SJCRH30 (cell line): Measurements from ENCODE around the gene TEX13C. TPM values are rescaled to one million over a fixed set of nuclear protein-coding genes. Genes with fewer than 3 reads are reported as not detected.

Source experiments
- DNase-seq, 2 experiments: peaks; one replicate each; pipeline ENCODE4 v3.0.0-alpha.2; 2015 to 2020
- H3K27ac ChIP-seq: fragments of 250-450 bp; sonication (Bioruptor Pico); 2 replicates; pipeline ENCODE4 v1.5.1; 2020; ENCODE audit warnings: mild to moderate bottlenecking, moderate library complexity
- H3K27me3 ChIP-seq: fragments of 250-450 bp; sonication (Bioruptor Pico); 2 replicates; pipeline ENCODE4 v1.5.1; 2020; ENCODE audit warnings: mild to moderate bottlenecking, moderate library complexity
- H3K36me3 ChIP-seq: fragments of 250-450 bp; sonication (Bioruptor Pico); 2 replicates; pipeline ENCODE4 v1.5.1; 2020; ENCODE audit warnings: mild to moderate bottlenecking, moderate library complexity
- H3K4me1 ChIP-seq: fragments of 250-450 bp; sonication (Bioruptor Pico); 2 replicates; pipeline ENCODE4 v1.5.1; 2020; ENCODE audit warnings: mild to moderate bottlenecking, moderate library complexity
- H3K4me3 ChIP-seq: fragments of 250-450 bp; sonication (Bioruptor Pico); 2 replicates; pipeline ENCODE4 v1.5.1; 2020; ENCODE audit warnings: mild to moderate bottlenecking, moderate library complexity
- H3K9me3 ChIP-seq: fragments of 250-450 bp; sonication (Bioruptor Pico); replicated peaks from 2 replicates; pipeline ENCODE4 v1.5.1; 2020; ENCODE audit warnings: mild to moderate bottlenecking, moderate library complexity
- total RNA-seq: library from RNA; depleted of rRNA; stranded (reverse); fragments of >200 nt; shearing (Covaris generic); gene quantifications from 2 replicates; pipeline ENCODE4 v1.2.3, GENCODE V29; 2014

TEX13C gene
- total RNA-seq, 1 experiment from 2014 or later, result 0.02 TPM

GRCh38 chrX:125333583-125333982 lies 13.9 kb downstream of the TEX13C start:
- no peak for DNase-seq
- Histone ChIP-seq H3K4me1 (no peaks in the 10 kb centered on the region), H3K36me3 (no peaks in the 10 kb centered on the region), H3K9me3 (no peaks in the 10 kb centered on the region), H3K4me3 (no peak overlapping the region), H3K27me3 (peaks cover 9% of the 10 kb centered on the region; the same call in 1 of the 2 replicates), H3K27ac (no peak overlapping the region)

- Histone ChIP-seq H3K4me1 (no peaks in the 10 kb centered on the region), H3K9me3 (no peaks in the 10 kb centered on the region), H3K36me3 (no peaks in the 10 kb centered on the region), H3K27ac (no peak overlapping the region), H3K4me3 (no peak overlapping the region), H3K27me3 (peaks cover 9% of the 10 kb centered on the region; the same call in 1 of the 2 replicates)
- DNase-seq, result no peak
Measured at GRCh38 chrX:125340490-125340889, 20.8 kb downstream of the TEX13C start.

GRCh38 chrX:125374169-125374568 lies 54.5 kb downstream of the TEX13C start:
- DNase-seq, result no peak
- Histone ChIP-seq H3K36me3 (no peaks in the 10 kb centered on the region), H3K4me1 (no peaks in the 10 kb centered on the region), H3K9me3 (no peaks in the 10 kb centered on the region), H3K27ac (no peak overlapping the region), H3K27me3 (no peaks in the 10 kb centered on the region), H3K4me3 (no peak overlapping the region)
